GM18858 (cell line): ENCODE results near the gene NUDT16L1.
"Not testable (repeated sequence)": the region's sequence is repeated elsewhere in the genome, so short reads cannot be mapped to it uniquely, and the experiment has no call there.

Source experiments
- ATAC-seq: cut with Tn5 transposase; IDR thresholded peaks from one replicate; pipeline ENCODE4 v1.9.1; 2021; ENCODE audit not compliant: unreplicated experiment

NUDT16L1 gene

DNA sequence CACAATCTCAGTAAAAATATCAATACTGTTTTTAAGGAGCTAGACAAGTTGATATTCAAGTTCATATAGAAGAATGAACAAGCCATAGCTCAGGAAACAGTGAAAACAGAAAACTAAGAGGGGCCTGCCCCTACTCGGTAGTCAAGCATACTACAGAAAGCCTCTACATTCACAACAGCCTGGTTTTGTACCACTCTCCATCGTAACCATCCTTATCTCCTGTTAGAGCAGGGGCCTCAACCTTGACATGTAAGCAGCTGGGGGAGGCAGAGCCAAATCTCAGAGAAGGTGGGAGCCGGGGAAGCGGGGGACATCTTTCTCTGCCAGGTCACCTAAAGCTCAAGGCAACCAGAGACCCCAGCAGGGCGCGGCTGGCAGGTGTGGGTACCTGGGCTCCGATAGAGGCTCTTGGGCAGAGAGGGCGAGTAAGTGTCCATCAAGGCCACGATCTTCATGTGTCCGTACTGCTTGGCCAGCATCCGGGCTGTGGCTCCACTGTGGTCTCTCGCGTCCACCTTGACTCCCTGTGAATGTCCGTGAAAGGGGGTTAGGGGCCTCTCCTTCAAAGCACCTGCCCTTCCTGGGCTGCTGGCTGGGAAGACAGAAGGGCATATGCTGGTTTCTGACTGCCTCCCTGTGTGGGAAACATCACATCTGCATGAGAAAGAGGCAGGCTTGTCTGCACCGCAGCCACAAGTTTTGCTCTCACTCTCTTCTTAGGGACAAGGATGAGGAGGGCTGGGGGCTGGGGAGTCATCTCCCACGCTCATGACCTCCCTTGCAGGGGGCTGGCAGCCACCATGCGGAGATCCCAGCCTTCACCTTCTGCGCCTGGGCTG, 20.5 kb downstream of the NUDT16L1 start:
- ATAC-seq: no peak

DNA sequence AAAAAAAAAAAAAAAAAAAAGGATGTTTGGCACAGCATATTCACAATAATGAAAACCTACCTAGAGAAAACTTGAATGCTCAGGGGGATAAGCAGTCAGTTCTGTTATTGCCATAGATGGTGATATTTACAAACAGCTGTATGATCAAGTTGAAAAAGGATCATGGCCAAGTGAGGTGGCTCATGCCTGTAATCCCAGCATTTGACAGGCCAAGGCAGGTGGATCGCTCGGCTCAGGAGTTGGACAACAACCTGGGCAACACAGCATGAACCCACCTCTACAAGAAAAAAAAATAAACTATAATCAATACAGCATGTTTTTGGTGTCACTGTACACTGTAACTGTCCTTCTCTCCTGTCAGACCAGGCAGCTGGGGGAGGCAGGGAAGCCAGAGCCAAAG, 21.6 kb downstream of the NUDT16L1 start:
- ATAC-seq: no peak

DNA sequence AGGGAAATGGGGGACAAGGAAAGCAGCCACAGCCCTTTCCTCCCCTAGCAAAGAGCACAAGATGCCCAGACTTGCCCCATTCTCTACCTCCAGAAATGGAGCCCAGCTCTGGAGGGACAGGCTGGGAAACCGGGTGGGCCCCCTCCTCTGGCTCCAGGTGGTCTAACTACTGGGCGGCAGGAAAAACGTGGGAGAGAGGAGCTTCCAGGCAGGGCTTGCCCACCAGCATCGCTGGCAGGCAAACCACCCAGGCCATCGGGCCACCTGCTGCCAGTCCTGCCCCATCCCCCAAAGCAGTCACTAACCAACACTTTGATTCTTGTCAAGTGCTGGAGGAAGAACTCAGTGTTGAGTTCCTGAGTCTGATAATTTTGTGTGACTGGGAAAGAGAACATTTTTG, 25.1 kb downstream of the NUDT16L1 start:
- ATAC-seq: no peak

DNA sequence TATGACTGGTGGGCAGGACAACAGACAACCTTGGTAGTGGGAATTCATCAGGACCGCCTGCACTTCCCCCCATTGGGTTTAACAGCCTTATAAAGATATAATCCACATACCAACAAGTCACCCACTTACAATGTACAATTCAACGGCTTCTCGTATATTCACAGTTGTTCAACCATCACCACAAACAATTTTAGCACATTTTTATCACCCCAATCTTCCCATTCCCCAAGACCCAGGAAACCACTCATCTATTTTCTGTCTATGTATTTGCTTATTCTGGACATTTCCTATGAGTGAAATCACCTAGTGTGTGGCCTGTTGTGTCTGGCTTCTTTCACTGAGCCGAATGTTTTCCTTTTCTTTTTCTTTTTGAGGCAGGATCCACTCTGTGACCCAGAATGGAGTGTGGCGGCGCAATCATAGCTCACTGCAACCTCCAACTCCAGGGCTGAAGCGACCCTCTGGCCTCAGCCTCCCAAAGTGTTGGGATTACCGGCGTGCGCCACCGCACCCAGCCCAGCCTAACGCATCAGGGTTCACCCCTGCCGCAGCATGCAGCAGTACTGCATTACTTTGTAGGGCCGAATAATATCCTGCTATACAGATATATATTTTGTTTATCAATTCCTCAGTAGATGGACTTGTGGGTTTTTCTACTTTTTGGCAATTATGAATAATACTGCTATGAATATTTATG, 29.9 kb downstream of the NUDT16L1 start:
- no peak for ATAC-seq

DNA sequence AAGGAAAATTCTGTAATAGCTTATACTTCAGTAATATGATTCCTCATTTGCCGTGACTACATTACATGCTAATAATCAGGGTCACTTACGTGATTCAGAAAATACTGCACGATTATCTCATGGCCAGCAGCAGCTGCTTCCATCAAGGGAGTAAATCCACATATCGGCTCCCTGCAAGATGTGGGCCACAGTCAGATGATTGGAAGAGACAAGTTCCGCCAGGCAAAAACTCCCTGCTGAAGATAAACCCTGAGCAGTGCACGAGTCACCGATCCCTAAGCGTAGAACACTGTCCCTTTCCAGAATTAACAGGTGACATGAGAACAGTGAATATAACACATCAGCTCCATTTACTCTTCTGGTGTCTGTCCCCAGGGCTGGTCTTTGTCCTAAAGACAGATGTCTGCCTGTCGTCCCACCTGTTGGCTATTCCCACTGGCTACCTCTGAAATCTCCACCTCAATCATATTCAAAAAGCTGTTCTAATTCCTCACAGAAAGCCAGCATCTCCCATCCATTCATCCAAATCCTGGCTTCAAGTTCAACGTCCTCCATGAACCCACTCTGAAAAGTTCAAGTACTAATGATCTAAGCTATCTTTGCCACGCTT, 31.4 kb downstream of the NUDT16L1 start:
- ATAC-seq: no peak

DNA sequence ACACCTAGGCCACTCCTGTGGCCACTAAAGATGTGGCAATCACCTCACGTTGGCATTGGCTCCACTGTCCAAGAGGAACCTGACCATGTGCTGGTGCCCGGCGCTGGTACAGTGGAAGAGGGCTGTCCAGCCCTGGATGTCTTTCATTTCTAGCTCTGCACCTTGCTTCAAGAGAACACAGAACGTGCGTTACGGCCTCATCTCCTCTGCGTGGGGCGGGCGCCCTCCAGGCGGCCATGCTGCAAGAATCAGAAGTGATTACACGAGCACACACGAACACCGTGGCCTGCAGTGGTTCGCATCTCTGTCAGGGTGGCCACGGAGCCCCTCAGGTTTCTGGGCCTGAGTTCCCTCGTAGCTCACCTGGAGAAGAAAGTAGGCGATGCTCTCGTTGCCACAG, 33.3 kb downstream of the NUDT16L1 start:
- ATAC-seq: no peak

DNA sequence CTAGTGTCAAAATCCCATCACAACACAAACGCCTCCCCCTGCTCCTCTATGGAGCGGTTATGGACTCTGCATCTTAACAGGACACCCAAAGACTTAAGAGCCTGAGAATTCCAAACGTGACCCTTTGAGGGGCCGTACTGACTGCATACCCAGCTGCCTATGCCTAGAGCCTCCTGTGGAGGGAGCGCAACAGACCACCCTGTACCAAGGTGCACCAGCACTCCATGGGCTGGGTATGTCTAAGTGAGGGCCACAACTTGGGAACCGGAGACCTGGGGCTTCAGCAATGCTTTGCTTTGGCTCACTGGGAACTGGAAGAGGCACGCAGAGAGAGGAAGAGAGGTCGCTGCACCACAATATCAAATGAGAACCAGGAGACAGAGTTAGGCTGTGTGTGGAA, 35.3 kb downstream of the NUDT16L1 start:
- ATAC-seq: no peak

DNA sequence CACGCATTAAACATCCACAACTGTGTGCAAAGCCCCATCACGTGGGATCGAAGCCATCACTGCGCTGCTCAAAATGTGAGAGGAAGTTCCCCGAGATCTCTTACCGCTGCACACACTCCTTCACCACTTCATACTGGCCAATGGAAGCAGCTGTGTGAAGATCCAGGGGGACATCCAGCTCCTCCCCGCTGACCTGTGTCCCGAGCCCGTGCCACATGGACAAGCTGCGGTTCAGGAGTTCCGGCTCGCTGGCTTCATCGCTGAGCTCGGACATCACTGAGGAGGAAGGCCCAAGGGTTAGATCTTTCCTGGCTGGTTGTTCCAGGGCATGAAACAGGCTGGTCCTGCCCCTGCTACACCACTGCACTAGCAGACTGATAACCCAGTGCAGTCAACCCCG, 36.5 kb downstream of the NUDT16L1 start:
- no peak for ATAC-seq

DNA sequence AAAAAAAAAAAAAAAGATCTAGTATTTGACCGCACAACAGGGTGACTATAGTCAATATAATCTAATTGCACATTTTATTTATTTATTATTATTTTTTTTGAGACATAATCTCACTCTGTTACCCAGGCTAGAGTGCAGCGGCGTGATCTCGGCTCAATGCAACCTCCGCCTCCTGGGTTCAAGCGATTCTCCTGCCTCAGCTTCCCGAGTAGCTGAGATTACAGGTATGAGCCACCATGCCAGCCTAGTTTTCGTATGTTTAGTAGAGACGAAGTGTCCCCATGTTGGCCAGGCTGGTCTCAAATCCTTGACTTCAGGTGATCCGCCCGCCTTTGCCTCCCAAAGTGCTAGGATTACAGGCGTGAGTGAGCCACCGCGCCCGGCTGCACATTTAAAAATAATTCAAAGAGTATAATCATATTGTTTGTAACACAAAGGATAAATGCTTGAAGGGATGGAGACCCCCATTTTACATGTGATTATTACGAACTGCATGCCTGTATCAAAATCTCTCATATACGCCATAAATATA, 39.9 kb downstream of the NUDT16L1 start:
- ATAC-seq: no peak

DNA sequence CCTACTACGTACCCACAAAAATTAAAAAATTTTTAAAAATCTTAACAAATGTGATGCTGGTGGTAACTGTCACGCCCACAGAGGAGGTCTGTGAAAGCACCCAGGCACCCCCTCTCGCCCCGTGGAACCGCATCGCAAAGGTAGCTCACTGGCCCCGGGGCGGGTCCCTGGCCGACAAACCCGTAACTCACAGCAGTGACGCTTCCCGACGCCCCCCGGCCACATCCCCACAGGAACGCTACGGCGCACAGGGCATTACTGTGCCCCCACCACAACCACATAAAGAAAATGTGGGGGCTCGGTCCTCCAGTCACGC, 40.3 kb downstream of the NUDT16L1 start:
- ATAC-seq: no peak

DNA sequence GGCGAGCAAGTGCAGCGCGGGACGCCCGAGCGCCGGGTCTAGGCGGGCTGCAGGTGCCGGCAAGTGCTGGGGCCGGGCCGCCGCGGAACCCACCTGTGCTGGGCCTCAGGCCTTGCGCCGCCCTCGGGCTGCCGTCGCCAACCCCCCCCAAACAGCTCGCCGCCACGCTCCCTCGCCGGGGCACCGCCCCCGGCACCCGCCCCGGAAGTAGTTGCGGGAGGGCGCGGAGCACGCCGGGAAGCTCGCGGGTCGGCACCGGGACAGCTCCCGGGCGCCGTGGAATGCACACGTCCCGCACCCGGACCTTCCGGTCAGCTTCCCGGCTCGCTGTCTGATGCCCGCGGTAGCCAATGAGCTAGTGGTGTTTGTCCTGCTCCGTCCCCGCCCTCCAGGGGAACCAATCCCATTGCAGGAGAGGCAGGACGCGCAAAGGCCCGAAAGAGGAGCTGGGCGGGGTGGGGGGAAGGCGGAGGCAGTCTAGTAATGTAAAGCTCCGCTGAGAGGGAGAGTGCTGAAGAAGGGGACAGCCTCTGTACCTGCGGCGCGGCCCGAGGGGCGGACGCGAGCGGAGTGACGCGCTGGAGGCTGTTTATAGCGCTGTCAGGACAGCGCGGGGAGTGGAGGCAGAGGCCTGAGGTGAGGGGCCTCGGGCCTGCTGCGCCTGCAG, 40.8 kb downstream of the NUDT16L1 start, which contains the start of the genes ANKS3 and DNAAF8:
ANKS3 (minus strand) TSS at position 209 of the 667 bp plus-strand sequence. CDS start 4,122 bp downstream, outside the sequence.
DNAAF8 (plus strand) TSS at position 475 of the 667 bp plus-strand sequence. CDS start 1,978 bp downstream, outside the sequence.
- ATAC-seq: peak; percentile 74

DNA sequence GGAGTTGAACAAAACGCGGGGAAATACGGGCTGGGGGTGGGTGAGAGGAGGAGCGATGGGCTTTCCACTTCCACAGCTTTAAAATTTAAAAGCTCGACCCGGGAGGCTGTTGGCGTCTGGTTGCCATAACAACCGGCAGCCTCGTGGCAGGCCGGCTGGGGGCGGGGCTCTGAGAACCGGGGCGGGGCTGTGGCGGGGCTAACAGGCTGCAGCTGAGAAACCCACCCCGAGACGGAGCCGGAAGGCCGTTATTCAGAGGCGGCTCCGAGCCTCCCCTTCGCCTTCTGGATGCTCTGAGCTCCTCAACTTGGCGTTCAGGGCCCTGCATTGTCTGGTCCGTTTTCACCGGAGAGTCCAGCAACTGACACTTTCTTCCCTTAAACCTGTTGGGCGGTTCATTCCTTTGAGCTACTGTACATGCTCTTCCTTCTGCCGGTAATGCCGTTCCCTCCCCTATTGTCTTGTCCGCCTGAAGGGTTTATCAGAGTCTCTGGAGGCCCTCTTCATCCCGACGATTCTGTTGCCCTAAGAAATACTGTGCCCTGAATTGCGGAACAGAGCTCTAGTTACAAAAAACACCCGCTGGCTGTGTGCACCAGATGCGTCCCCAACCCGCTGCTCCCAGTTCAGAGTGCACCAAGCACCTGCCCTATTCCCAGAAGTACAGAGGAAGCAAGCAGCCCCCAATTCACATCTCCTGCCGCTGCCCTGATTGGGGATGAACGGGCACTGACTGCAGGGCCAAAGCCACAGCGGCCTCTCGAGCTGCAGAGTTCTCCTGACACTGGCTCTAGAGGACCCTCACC, 41.6 kb downstream of the NUDT16L1 start:
- ATAC-seq: peak; percentile 37

DNA sequence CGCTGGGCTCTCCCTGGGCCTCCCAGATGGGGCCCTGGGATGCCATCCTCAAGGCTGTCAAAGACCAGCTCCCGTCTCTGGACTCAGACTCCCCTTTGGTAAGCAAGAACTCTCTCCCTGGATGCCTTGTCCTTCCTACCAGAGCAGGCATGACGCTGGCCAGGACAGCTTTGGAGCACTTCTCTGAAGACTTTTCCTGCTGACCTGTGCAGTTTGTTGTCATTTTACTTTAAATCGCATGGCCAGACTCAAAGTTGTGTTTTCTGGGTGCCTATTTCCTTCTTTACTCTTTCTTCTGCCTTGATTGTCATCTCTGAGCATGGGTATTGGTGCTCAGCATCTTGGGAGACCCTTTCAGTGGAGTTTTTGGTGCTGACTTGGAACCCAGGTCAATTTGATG, 43.2 kb downstream of the NUDT16L1 start:
- ATAC-seq: no peak

DNA sequence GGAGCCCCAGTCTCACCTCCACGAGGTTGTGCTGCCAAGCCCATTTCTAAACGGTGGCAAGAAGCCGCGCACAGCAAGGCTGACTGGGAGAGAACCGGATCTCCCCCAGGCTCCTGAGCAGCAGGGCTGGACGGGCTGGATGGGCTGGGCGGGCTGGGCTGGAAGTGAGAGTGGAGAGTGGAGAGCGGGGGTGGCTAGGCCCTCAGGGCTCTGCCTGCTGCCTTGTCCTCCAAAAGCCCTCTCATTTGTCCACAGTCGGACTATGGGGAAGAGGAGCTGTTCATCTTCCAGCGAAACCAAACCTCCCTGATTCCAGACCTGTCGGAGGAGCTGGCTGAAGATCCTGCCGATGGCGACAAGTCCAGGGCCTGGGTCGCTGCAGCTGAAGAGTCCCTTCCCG, 44.2 kb downstream of the NUDT16L1 start:
- no peak for ATAC-seq

DNA sequence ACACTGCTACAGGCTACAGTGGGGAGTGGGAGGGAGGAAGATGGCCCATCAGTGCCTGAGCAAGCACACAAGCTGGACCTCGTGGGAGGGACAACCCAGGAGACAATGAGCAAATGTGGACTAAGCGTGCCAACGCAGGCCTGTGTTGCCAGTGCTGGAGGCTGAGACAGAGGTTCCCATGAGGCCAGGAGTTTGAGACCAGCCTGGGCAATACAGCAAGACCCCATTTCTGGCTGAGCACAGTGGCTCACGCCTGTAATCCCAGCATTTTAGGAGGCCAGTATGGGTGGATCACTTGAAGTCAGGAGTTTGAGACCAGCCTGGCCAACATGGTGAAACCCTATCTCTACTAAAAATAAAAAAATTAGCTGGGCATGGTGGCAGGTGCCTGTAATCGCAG, 45.0 kb downstream of the NUDT16L1 start:
- not testable (repeated sequence) for ATAC-seq

DNA sequence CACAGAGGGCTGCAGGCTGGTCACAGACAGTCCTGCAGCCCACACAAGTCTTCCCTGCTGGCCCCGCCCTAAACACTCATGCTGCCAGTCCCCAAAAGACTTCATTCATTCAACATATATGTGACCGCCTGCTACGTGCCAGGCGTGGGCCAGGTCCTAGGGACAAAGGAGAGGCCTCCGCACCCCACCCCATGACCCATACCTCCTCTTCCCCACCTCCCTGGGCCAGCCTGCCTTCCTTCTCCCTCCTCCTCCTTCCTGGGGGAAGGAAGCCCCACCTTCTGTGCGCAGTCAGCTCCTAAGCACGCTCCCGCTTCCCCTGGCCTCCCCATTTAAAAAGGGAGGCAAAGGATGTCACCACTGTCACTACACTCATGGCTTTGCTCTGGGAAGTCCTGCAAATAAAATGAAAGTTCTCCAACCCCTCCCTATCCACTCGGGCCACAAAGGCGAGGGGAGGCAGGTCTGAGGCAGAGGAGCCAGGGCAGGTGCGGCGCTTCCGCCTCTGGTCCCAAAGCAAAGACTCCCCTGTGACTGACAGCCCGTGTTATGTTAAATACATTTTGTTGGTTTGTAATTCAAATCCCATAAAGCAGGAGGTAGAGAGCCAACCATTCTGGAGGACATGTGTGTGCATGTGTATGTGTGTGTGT, 50.0 kb downstream of the NUDT16L1 start:
- ATAC-seq: no peak

DNA sequence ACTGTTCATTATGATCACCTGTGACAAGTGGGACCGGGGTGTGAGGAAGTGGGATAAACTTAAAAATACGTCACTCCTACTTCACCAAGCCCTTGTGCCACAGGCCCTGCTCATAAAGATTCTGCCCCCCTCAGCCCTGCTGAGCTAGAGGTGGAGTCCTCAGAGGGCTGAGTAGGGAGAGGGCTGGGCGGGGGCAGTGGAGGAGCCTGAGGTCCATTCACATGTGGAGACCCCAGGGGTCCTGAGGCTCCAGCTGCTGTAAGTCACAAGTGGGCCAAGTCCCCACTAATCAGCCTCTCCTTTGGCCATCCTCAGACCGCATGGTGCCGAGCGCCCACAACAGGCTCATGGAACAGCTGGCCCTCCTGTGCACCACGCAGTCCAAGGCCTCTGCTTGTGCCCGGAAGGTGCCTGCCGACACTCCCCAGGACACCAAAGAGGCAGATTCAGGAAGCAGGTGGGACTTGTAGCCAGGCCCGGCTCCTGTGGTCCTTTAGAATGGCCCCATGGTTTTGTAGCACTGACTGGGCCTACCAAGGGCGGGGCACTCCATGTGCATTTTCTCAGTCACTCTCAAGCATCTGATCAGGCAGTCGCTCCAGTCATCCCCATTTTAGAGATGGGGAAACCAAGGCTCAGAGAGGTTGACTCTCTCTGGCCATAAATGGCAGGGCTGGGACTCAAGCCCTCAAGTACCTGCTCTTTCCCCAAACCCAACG, 51.4 kb downstream of the NUDT16L1 start:
- no peak for ATAC-seq

DNA sequence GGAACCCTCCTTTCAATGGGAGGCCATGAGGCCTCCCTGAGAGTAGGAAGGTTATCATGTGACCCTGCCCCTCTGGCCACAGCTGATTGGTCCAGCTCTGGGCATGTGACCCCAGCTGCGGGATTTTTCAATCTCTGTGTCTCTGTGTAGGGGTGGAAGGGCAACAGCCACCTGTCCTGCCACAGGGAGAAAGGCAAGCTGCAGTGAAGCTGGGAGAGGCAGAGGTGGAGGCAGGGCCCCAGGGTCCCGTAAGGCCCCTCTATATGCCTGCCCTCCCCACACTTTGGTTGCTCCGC, 51.9 kb downstream of the NUDT16L1 start:
- no peak for ATAC-seq
